Body of pancreas (tissue), 4 donors: Measurements from ENCODE around the gene RIMS3.

Experiments
- POLR2A ChIP-seq, 3 donors: fragments of 450-650 bp; IDR thresholded peaks; one replicate each; pipeline ENCODE4 v1.6.1; 2016; ENCODE audit warnings: antibody characterized with exemption in 3 of 3, mild to moderate bottlenecking in 2 of 3
- TF ChIP-seq, protein P1 (sequence below), 7 experiments: fragments of 450-650 bp in 4 of 7; fragments of 200-600 bp in 3 of 7; sonication (generic) in 3 of 7; IDR thresholded peaks; one replicate each; pipeline ENCODE4 v1.5.1; 2016 to 2019; ENCODE audit warnings: antibody characterized with exemption in 7 of 7

DNA sequence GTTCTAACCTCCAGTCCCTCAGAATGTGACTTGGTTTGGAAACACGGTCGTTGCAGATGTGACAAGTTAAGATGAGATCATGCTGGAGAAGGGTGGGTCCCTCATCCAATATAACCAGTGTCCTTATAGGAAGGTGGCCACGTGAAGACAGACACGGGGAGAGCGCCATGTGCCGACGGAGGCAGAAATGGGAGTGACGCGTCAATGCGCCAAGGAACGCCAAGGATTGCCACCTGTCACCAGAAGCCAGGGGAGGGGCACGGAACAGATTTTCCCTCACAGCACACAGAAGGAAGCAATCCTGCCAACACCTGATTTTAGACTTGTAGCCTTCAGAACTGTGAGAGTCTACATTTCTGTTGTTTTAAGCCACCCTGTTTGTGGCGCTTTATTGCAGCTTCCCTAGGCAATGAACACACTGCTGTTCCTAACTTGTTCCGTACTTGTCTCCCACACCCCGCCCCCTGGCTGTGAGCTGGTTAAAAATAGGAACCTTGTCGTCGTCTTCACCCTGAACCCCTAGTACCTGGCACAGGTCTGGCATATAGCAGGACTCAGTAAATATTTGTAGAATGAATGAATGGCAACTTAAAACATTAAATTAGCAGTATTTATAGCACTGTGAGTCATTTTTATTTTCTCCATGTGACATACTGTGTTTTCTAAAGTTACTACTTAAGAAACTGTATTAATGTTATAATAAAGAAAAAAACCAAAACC, 14.2 kb downstream of the RIMS3 start:
- TF ChIP-seq, protein P1, sequence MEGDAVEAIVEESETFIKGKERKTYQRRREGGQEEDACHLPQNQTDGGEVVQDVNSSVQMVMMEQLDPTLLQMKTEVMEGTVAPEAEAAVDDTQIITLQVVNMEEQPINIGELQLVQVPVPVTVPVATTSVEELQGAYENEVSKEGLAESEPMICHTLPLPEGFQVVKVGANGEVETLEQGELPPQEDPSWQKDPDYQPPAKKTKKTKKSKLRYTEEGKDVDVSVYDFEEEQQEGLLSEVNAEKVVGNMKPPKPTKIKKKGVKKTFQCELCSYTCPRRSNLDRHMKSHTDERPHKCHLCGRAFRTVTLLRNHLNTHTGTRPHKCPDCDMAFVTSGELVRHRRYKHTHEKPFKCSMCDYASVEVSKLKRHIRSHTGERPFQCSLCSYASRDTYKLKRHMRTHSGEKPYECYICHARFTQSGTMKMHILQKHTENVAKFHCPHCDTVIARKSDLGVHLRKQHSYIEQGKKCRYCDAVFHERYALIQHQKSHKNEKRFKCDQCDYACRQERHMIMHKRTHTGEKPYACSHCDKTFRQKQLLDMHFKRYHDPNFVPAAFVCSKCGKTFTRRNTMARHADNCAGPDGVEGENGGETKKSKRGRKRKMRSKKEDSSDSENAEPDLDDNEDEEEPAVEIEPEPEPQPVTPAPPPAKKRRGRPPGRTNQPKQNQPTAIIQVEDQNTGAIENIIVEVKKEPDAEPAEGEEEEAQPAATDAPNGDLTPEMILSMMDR (IDR thresholded peaks at IDR 0.05): peak in 4 of 7 experiments; percentile 7 to 32 (median 21)
- TF ChIP-seq POLR2A (IDR thresholded peaks at IDR 0.05): no peak
